CD4-positive, alpha-beta T cell treated with Interferon gamma for 1 hour (primary cell): ENCODE measurements around the gene CRYBA1.
"Not testable (repeated sequence)": the region's sequence is repeated elsewhere in the genome, so short reads cannot be mapped to it uniquely, and the experiment has no call there.

Experiments
- DNase-seq: peaks from one replicate; pipeline ENCODE4 v3.0.0-alpha.2; 2020

CRYBA1 gene, protein sequence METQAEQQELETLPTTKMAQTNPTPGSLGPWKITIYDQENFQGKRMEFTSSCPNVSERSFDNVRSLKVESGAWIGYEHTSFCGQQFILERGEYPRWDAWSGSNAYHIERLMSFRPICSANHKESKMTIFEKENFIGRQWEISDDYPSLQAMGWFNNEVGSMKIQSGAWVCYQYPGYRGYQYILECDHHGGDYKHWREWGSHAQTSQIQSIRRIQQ

DNA sequence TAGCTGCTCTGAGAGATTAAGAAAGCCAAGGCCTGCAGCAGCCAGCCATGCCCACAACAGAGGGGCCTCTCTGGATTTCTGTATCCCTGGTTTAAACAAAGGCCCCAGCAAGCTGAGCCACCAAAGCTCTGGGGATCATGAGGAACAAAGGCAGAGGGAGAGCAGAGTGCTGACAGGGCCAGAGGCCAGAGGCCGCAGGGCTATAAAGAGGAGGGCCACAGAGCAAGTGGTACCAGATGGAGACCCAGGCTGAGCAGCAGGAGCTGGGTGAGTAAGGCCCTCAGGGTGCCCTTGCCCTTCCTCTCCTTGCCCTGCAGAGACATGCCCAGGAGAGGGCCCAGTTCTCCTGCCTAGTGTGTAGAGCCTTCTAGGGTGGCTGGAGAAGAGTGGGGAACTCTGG, at the start of gene CRYBA1:
TSS of gene CRYBA1 (plus strand) at position 232 of the 400 bp plus-strand sequence. CDS start at position 237, 5 bp downstream.
- DNase-seq: no peak

DNA sequence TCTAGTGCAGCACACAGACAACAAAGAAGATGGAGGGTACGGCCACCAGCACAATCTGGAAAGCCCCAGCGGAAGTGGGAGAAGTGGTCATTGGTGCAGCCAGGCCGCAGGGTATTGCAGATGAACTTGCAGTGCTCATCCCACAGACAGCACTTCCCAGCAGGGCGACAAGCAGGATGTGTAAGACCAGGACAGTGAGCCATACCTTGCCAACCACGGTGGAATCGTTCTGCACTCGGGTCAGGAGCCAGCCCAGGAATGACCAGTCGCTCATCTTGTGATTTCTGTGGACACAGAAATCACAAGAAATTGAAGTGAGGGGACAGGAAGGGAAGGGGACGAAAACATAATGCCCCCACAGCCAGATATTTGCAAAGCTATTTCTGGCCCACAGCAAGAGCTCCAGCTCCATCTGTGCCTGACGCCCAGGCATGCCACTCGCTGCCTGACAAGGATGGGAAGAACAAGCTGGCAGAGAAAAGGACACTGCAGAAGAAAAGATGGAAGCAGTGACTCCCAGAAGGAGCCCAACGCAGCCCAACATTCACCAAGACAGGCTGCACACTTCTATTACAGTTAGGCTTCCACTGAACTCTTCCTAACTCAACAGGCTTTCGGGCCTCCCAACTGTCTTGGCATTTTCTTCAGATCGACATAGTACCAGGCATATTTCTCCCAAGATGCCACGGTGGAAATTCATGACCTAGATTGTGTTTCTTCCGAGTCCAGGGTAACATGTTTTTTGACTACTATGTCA, 49.0 kb upstream of the CRYBA1 start:
- no peak for DNase-seq

DNA sequence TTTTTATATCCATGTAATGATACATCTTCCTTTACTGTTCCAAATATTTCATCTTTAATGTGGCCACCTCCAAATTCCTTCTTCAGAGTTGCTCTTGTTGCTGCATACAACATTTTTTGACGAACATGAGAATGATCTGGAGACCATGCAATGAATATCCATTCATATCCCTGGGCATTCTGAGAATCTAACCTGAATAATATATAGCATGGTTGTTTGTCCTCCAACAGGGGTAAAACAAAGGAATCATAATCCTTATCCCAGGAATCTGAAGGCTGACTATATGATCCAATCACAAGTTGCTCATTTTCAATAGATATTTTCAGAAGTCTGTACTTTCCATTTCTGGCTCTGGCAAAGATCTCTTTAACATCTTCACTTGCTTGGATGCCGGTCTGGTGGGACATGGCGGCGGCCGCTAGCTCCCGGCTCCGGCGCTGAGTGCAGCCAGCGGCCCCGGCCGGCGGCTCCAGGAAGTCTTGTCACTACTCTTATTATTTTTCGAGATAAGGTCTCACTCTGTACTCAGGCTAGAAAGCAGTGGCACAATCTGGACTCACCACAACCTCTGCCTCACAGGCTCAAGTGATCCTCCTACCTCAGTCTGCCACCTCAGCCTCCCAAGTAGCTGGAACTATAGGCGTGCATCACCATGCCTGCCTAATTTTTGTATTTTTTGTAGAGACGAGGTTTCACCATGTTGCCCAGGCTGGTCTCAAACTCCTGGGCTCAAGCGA, 42.4 kb upstream of the CRYBA1 start:
- DNase-seq: not testable (repeated sequence)

DNA sequence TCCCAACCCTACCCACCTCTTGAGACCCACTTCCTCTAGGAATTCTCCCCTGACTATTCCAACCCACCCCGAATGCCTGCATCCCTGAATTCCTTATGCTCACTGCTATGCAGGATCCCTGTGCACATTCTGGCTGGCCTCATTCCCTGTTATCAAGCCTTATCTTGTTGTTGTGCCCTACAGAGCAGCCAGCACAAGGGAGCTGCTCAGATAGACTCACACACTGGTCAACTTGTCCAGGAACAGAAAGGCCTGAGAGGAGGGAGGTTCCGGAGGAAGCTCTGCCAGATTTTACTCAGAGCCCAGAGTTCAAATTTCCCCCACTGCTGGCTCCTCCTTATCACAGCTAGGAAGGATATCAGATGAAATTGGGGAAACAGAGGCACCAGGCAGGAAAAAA, 41.6 kb upstream of the CRYBA1 start:
- DNase-seq: no peak

DNA sequence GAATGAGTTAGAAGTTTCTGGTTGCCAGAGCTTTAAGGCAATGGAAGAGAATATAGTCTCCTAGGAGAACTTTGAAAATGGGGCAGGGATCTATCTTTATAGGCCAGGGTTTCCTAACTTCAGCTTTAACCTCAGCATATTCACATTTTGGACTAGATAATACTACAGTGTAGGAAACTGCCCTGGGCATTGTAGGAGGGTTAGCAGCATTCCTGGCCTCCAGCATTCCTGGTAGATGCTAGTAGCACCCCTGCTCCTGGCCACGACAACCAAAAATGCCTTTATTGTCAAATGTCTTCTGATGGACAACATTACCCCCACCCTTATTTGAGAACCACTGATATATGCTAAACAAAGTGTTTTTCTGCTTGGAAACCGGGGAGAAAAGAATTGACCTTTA, 38.7 kb upstream of the CRYBA1 start:
- no peak for DNase-seq

DNA sequence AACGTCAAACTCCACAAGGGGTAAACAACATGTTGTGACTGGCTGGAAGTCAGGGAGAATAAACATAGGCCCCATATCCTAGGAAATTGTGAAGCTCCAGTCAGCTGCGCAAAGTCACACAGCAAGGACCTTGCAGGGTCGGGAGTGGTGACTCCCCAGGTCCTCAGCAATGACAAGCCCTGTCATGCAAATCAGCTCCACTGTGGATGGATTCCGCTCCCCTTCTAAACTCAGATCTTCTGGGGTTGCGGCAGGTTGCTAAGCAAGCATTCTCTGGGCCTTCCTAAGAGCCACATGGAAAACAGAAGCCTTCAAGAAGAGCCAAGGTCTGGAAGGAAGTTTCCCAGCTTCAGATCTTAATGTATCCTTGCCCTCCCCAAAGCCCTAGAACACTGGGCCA, 37.6 kb upstream of the CRYBA1 start:
- no peak for DNase-seq

DNA sequence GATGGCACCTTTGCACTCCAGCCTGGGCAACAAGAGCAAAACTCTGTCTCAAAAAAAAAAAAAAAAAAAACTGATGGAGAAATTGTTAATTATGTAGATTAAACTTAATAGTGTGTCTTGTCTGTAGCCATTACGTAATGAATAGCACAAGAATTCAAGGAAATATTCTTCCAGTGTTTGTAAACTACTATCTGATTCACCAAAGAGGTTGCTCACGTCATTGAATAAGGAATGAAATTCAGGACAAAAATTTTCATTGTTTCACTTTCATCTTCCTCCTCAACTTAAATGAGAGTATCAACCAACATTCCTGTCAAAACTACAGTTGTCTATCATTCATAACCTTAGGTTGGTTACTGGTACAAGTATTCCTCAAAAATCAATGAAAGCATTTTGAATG, 35.8 kb upstream of the CRYBA1 start:
- no peak for DNase-seq

DNA sequence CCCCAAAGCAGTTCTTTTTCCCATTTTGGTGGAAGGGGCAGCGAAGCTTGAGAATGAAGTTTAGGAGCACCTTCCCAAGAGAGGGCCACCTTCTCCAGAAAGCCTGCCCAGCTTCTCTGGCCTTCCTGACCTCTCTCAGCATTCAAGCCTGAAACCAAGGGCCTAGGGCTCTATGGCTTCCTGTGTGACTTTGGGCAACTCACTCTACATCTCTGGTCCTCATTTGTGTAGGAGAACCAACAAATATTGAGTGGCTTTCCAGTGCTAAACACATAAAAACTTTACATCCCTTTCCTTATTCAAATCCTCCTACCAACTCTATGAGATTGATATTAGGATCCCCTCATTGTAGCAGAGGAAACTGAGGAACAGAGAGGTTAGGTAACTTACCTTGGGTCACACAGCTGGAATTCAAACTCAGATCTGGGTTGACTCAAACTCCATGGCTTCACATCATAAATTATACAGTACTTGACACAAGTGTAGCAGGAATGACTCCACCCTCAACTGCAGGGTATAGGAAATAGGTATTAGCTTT, 34.5 kb upstream of the CRYBA1 start:
- no peak for DNase-seq

DNA sequence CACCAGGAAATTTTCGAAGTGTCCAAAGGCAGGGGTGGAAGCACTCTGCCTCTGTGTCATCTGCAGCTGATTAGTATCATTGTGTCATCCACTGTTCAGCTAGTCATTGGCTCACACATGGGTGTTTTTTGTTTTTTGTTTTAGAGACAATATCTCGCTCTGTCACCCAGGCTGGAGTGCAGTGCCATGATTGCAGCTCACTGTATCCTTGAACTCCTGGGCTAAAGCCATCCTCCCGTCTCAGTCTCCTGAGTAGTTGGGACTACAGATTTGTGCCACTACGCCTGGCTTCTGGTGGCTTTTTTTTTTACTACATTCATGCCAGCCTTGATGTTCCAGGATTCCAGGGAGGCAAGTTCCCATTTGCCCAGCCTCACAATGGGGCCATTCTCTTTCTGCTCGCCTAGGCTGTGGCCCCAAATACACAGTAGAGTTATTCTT, 34.0 kb upstream of the CRYBA1 start:
- no peak for DNase-seq

DNA sequence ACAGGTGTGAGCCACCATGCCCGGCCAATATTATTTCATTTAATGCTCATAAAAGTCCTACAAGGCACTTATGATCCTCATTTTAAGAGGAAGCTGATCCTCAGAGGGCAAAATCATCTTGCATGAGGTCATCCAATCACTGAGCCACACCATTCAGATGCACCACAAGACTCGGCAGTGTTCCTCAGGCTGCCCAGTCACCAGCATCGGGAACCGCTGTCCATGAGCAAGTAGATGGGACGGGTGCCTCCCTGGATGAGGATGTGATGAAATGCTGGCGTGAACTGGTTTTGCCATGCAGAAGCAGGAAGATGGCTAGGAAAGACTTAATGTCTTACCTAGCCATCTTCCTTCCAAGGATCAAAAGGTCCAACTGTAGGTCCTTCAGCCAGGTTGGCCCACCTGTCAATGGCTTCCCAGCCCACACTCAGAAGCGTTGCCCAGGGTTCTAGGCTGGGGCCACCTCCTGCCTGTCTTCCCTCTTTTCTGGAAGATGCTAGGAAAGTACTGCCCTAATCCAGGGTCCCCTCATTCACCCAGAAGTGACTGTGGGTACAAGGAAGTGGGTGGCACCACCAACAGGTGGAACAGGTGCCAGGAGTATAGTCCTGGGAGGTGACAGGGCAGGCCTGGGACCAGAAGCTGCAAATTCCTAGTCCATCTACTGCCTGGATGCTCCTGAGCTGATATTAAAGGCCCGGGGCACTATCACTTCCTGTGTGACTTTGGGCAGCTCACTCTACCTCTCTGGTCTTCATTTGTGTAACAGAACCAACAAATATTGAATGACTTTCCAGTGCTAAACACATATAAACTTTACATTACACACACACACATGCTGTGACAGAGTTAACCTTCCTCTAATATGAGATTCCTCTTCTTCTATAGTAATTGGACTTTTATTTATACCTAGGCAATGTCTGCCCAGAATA, 32.2 kb upstream of the CRYBA1 start:
- peak; percentile 54 for DNase-seq

DNA sequence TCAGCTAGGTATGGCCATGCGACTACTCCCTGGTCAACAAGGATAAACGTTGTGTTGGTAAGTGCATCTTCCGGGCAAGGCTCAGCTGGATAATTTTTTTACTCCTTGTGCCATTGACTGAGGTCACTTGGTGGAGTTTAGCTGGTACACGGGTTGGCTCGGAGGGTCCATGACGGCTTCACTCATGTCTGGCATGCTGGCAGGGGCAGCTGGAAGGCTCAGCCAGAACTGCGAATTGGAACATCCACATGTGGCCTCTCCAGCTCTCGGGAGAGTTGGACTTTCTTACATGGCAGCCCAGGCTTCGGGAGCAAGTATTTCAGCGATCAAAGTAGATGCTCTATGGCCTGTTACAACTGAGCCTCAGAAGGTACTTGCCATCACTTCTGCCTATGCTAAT, 31.5 kb upstream of the CRYBA1 start:
- no peak for DNase-seq

DNA sequence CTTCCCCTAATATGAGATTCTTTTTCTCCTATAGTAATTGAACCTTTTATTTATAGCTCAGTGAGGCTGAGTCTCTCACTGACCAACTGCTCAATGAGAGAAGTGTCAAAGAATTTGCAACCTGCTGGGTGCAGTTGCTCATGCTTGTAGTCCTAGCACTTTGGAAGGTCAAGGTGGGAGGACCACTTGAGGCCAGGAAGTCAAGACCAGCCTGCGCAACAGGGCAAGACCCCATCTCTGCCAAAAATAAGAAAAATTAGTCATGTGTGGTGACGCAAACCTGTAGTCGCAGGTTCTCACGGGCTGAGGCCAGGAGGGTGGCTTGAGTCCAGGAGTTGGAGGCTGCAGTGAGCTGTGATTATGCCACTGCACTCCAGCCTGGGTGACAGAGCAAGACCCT, 30.9 kb upstream of the CRYBA1 start:
- no peak for DNase-seq

DNA sequence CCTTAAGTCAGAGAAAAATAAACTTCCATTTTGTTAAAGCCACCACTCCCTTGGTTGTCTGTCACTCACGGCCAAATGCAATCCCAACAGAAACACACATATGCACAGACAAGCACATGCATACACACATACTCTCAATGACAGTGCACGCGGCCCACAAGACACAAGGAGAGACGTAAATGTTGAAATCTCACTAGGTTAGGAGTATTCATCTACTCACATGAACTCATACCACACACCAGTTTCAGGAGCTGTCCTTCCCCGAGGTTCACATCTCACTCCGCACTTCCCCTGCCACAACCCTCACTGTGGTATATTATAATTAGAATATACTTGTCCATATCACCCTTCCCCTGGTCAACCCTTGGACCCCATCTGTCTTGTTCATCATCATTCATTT, 30.5 kb upstream of the CRYBA1 start:
- no peak for DNase-seq

DNA sequence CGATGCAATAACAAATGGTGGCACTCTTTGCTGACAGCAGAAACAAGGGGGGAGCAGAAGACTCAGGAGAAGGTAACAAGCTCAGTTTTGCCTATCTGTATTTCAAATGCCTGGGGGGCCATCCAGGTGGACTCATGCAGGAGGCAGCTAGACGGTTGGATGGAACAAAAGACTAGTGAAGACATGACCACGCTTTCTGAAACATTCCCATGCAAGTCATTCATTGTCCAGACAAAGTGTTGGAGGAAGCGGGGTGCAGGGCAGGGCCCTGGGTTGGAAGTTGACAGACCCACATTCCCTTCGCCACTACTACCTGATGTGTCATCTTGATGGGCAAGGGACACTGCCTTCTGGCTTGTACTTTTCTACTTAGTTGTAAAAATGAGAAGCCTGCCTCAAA, 29.8 kb upstream of the CRYBA1 start:
- DNase-seq: no peak

DNA sequence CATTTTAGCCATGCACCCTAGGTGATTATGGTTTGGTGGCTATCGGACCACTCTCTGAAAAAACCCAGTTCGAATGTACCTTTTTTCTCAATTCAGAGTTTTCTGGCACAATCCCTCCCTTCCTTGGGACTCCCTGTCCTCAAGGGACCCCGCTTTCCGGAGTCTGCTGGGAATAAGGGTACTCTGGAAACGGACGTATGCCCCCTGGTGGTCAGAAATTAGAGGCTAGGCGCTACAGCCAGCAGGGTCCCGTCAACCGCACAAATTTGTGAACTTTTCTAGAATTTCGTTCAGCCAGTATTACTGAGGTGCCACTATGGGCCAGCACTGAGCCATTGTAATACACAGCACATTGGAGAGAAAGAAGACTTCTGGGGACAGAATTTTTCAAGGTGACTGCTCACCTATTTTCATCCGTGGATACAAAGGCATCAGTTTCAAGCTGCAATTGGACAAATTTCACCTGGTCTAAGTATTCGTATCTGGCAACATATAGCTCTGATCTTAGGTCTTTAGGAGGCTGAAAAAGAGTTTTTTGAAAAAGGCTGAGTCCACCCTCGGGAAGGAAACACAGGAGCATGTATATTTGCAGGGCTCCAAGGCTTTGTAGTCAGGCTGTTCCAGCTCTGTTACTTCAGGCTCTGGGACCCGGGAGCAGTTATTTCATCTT, 27.1 kb upstream of the CRYBA1 start:
- DNase-seq: peak; percentile 60

DNA sequence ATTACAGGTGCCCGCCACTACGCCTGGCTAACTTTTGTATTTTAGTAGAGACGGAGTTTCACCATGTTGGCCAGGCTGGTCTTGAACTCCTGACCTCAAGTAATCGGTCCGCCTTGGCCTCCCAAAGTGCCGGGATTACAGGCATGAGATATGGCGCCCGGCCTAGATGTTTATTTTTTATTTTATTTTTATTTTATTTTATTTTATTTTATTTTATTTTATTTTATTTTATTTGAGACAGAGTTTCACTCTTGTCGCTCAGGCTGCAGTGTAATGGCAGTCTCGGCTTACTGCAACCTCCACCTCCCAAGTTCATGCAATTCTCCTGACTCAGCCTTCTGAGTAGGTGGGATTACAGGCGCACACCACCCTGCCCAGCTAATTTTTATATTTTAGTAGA, 25.3 kb upstream of the CRYBA1 start:
- DNase-seq: not testable (repeated sequence)

DNA sequence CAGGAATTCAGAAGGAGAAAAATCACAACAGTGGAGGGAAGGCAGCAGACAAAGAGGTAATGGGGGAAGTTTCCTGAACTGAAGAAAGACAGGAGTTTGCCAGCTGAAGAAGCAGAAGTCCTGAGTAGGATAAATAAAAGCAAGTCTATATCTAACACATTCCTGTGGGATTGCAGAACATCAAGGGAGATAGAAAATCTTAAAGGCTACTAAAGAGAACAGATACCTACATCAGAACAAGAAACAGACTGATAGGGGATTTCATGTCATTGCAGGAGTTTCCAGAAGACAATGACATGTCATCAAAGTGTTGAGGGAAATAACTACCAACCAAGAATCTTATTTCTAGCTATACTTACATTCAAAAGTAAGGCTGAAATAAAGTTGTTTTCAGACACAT, 21.3 kb upstream of the CRYBA1 start:
- no peak for DNase-seq

DNA sequence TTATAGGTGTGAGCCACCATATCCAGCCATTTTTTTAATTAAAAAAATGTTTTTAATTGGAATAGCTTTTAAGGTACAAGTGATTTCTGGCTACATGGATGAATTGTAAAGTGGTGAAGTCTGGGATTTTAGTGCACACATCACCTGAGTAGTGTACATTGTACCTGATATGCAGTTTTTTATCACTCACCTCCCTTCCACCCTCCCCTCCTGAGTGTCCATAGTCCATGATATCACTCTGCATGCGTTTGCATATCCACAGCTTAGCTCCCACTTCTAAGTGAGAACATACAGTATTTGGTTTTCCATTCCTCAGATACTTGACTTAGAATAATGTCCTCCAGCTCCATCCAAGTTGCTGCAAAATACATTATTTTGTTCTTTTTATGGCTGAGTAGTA, 13.4 kb upstream of the CRYBA1 start:
- DNase-seq: no peak

DNA sequence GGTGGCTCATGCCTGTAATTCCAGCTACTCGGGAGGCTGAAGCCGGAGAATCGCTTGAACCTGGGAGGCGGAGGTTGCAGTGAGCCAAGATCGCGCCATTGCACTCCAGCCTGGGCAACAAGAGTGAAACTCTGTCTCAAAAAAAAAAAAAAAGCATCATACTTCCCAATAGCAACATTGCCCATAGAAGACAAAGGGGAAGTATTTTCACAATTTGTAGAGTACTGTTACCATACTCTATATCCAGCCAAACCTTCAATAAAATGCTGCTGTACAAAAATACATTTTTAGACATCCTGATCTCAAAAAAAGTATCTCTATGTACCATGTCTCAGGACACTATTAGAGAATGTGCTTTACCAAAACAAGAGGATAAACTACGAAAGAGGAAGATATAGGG, 11.7 kb upstream of the CRYBA1 start:
- not testable (repeated sequence) for DNase-seq

DNA sequence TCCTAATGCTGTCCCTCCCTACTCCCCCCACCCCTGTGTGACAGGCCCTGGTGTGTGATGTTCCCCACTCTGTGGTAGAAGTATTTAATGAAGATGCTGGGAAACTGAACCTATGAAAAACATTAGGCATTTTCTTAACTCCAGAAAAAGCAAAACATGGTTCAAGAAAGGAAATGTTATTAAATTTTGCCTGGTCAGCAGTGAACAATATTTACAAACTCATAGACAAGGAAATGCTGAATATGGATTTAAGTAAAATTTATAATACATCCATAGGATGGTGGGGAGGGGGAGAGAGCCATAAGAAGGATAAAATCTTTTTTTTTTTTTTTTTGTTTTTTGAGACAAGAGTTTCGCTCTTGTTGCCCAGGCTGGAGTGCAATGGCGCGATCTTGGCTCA, 10.8 kb upstream of the CRYBA1 start:
- DNase-seq: no peak

DNA sequence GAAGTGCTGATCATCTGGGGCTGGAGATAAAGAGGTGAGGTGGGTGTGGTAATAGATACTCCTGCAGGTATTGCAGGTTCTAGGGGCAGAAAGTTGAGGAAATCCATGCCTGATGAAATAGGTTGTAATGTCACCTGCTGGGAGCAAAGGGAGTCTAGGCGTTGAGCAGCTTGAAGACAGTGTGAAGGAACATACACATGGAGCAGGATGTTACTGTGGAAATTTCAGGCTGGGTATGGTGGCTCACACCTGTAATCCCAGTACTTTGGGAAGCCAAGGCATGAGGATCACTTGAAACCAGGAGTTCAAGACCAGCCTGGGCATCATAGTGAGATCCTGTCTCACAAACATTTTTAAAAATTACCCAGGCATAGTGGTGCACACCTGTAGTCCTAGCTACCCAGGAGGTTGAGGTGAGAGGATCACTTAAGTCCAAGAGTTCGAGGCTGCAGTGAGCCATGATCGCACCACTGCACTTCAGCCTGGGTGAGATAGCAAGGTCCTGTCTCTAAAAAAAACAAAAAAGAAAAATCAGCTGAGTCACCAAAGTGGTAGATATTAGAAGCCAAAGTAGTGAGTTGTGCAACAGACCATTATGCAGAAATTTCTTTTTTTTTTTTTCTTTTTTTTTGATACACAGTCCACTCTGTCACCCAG, 9.1 kb upstream of the CRYBA1 start:
- no peak for DNase-seq
